ENCODE measurements around the gene PBX3.

DNA sequence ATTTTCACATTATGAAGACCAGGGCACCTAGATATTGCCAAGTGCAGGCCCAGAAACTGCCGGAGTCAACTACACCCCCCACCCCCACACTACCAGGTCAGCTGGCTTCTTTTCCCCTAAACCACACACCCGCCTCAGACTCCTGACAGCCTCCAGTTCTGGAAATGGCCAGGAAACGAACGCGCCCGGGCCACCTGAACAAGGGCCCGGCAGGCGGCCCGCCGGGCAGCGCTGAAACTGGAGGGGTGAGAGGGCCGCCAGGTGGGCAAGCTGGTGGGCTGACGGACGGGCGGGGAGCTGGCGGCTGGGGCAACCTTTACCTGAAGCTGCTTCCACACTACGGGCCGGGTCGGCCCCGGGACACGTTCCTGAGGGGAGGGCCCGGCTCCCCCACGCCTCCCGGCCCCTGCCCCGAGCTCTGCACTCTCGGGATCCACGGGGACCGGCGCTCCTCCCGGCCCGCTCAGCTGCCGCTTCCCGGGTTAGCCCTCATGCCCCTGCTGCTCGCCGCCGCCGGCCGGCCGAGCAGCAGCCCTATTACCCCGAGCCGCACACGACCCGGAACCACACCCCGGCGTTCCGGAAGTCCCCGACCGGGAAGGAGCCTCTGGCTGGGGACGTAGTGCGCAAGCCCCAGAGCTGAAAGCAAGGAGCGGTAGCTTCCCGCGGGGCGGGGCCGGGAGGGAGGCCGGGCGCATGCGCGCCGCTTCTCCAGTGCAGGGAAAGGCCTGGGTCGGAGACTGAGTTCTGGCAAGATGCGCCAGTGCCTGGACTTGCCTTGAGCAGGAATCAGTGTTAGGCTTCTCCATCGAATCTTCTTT lies 40.3 kb upstream of the PBX3 start, which contains the start of gene MAPKAP1:
- TF ChIP-seq, protein P1, sequence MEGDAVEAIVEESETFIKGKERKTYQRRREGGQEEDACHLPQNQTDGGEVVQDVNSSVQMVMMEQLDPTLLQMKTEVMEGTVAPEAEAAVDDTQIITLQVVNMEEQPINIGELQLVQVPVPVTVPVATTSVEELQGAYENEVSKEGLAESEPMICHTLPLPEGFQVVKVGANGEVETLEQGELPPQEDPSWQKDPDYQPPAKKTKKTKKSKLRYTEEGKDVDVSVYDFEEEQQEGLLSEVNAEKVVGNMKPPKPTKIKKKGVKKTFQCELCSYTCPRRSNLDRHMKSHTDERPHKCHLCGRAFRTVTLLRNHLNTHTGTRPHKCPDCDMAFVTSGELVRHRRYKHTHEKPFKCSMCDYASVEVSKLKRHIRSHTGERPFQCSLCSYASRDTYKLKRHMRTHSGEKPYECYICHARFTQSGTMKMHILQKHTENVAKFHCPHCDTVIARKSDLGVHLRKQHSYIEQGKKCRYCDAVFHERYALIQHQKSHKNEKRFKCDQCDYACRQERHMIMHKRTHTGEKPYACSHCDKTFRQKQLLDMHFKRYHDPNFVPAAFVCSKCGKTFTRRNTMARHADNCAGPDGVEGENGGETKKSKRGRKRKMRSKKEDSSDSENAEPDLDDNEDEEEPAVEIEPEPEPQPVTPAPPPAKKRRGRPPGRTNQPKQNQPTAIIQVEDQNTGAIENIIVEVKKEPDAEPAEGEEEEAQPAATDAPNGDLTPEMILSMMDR (IDR thresholded peaks at IDR 0.05; ENCODE audit: low read depth, low read length, poor library complexity, severe bottlenecking) = no peak
- TF ChIP-seq EZH2phosphoT487 (IDR thresholded peaks at IDR 0.05; ENCODE audit: borderline replicate concordance, low read length) = no peak
